DOHH2 (cell line): ENCODE results near the gene PKM.

Experiments
- H3F3A ChIP-seq: fragments of 200-600 bp; sonication (generic), shearing (Covaris generic); 2 replicates; pipeline ENCODE4 v1.6.0; 2016; ENCODE audit warnings: antibody characterized with exemption, mild to moderate bottlenecking; ENCODE audit not compliant: control insufficient read depth, insufficient read depth
- H3K27ac ChIP-seq: fragments of 200-600 bp; sonication (generic); 2 replicates; pipeline ENCODE4 v1.5.1; 2014; ENCODE audit warnings: low read depth, mild to moderate bottlenecking, low read length, moderate library complexity
- H3K27me3 ChIP-seq: fragments of 200-600 bp; sonication (generic); 2 replicates; pipeline ENCODE4 v1.6.1; 2014; ENCODE audit warnings: mild to moderate bottlenecking, low read length, mixed read lengths; ENCODE audit not compliant: control insufficient read depth
- H3K36me3 ChIP-seq: fragments of 200-600 bp; sonication (generic); 2 replicates; pipeline ENCODE4 v1.6.1; 2014; ENCODE audit warnings: mild to moderate bottlenecking, low read length, moderate library complexity, mixed read lengths; ENCODE audit not compliant: control insufficient read depth
- H3K4me1 ChIP-seq: fragments of 200-600 bp; sonication (generic); 2 replicates; pipeline ENCODE4 v1.6.1; 2014; ENCODE audit warnings: mild to moderate bottlenecking, low read length, mixed read lengths; ENCODE audit not compliant: control insufficient read depth
- H3K4me2 ChIP-seq: fragments of 200-600 bp; sonication (generic); 2 replicates; pipeline ENCODE4 v1.6.0; 2014; ENCODE audit warnings: mild to moderate bottlenecking, low read length, moderate library complexity
- H3K4me3 ChIP-seq: fragments of 200-600 bp; sonication (generic); 2 replicates; pipeline ENCODE4 v1.5.1; 2014; ENCODE audit warnings: mild to moderate bottlenecking, low read length, mixed read lengths
- H3K79me2 ChIP-seq: fragments of 200-600 bp; sonication (generic); 2 replicates; pipeline ENCODE4 v1.6.1; 2014; ENCODE audit warnings: mild to moderate bottlenecking, low read length, mixed read lengths; ENCODE audit not compliant: control insufficient read depth
- H3K9me2 ChIP-seq: fragments of 200-600 bp; sonication (generic); replicated peaks from 2 replicates; pipeline ENCODE4 v1.6.1; 2014; ENCODE audit warnings: mild to moderate bottlenecking, low read length, mixed read lengths; ENCODE audit not compliant: control insufficient read depth
- H3K9me3 ChIP-seq: fragments of 200-600 bp; sonication (generic); 2 replicates; pipeline ENCODE4 v1.6.1; 2014; ENCODE audit warnings: antibody characterized with exemption, low read length, mixed read lengths; ENCODE audit not compliant: control insufficient read depth, insufficient read depth
- H4K20me1 ChIP-seq: fragments of 200-600 bp; sonication (generic); 2 replicates; pipeline ENCODE4 v1.6.0; 2014; ENCODE audit warnings: low read depth, mild to moderate bottlenecking, antibody characterized with exemption, low read length, moderate library complexity; ENCODE audit not compliant: control insufficient read depth, insufficient read depth
- EZH2phosphoT487 ChIP-seq: fragments of 200-600 bp; sonication (generic); IDR thresholded peaks from 2 replicates; pipeline ENCODE4 v1.6.1; 2017; ENCODE audit warnings: borderline replicate concordance, mild to moderate bottlenecking, antibody characterized with exemption, low read length, moderate library complexity, mixed read lengths
- TF ChIP-seq, protein P1 (sequence below): fragments of 200-600 bp; sonication (generic); IDR thresholded peaks from one replicate; pipeline ENCODE4 v1.5.1; 2014; ENCODE audit warnings: antibody characterized with exemption, mild to moderate bottlenecking, low read depth, low read length; ENCODE audit not compliant: poor library complexity, severe bottlenecking

PKM gene

DNA sequence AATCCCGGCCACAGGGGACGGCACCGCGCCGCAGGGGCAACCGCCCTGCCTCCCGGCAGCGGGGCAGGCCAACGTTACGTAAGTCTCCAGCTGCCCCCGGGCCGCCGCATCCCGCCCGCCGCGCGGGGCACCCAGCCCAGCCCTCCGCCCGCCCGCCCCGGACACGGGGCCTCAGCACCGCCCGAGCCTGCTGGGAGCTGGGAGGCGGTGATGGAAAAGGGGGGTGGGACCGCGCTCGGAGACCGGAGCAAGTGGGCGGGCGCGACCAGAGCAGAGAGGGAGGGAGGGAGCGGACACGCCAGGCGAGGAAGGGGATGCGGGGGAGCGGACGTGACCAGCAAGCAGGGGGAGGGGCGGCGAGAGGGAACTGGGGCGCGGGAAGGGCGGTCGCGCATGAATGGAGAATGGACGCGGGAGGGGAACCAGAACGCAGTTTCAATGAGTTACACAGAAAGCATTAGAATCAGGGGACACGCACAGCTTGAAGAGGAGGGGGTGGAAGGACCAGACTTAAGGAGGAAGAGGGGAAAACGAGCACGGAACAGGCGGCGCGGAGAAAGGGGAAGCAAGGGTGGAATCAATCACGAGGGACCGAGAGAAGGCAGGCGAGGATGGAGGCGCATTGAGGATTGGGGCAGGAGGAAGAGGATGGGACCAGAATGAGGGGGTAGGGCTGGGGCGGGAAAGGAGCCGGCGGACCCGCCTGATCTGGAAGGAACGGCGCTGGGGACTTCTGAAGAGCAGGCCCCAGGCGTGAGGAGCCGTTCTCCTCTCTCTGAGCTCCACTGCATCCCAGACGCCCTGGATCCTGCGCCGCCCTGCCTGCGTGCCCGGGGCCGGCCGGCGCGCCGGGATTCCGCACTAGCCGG is 559 bp downstream of the PKM start:
- Histone ChIP-seq H3K36me3 (peaks cover 48% of the 10 kb centered on the region), H3K27ac (peak overlapping the region; percentile 91), H3K4me1 (peaks cover 46% of the 10 kb centered on the region), H3K27me3 (no peaks in the 10 kb centered on the region), H3F3A (peaks cover 37% of the 10 kb centered on the region), H3K4me2 (peak overlapping the region; percentile 99), H4K20me1 (peaks cover 21% of the 10 kb centered on the region), H3K9me3 (no peaks in the 10 kb centered on the region), H3K9me2 (no peaks in the 10 kb centered on the region), H3K4me3 (peak overlapping the region; percentile 98), H3K79me2 (peaks cover 64% of the 10 kb centered on the region)
- TF ChIP-seq, protein P1, sequence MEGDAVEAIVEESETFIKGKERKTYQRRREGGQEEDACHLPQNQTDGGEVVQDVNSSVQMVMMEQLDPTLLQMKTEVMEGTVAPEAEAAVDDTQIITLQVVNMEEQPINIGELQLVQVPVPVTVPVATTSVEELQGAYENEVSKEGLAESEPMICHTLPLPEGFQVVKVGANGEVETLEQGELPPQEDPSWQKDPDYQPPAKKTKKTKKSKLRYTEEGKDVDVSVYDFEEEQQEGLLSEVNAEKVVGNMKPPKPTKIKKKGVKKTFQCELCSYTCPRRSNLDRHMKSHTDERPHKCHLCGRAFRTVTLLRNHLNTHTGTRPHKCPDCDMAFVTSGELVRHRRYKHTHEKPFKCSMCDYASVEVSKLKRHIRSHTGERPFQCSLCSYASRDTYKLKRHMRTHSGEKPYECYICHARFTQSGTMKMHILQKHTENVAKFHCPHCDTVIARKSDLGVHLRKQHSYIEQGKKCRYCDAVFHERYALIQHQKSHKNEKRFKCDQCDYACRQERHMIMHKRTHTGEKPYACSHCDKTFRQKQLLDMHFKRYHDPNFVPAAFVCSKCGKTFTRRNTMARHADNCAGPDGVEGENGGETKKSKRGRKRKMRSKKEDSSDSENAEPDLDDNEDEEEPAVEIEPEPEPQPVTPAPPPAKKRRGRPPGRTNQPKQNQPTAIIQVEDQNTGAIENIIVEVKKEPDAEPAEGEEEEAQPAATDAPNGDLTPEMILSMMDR: no peak
- no peak for TF ChIP-seq EZH2phosphoT487

DNA sequence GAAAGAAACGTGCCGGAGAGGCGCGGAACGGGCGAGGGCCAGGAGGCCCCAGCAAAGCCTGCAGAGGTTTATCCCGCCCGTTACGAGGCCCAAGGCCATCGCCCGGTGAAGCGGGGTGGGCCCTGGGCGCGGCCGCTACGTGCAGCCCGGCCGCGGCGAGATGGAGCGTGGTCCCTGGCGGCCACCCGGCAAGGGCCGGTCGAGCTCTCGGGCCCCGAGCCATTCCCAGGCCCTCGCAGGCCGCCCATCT is 1.1 kb downstream of the PKM start:
- Histone ChIP-seq H3K9me2 (no peaks in the 10 kb centered on the region), H4K20me1 (peaks cover 23% of the 10 kb centered on the region), H3K36me3 (peaks cover 51% of the 10 kb centered on the region), H3K4me1 (peaks cover 48% of the 10 kb centered on the region), H3K27me3 (no peaks in the 10 kb centered on the region), H3K9me3 (no peaks in the 10 kb centered on the region), H3K4me2 (peak overlapping the region; percentile 99), H3F3A (peaks cover 39% of the 10 kb centered on the region), H3K79me2 (peaks cover 69% of the 10 kb centered on the region), H3K4me3 (peak overlapping the region; percentile 98), H3K27ac (peak overlapping the region; percentile 91)
- TF ChIP-seq, protein P1: no peak
- no peak for TF ChIP-seq EZH2phosphoT487

GRCh38 chr15:72229076-72229946 is 1.7 kb downstream of the PKM start:
- Histone ChIP-seq H3K9me3 (no peaks in the 10 kb centered on the region), H4K20me1 (peaks cover 27% of the 10 kb centered on the region), H3K9me2 (no peaks in the 10 kb centered on the region), H3K27ac (peak overlapping the region; percentile 91), H3K27me3 (no peaks in the 10 kb centered on the region), H3K36me3 (peaks cover 55% of the 10 kb centered on the region), H3K4me3 (peak overlapping the region; percentile 98), H3F3A (peaks cover 39% of the 10 kb centered on the region), H3K4me1 (peaks cover 50% of the 10 kb centered on the region), H3K79me2 (peaks cover 74% of the 10 kb centered on the region), H3K4me2 (peak overlapping the region; percentile 99)
- TF ChIP-seq, protein P1: no peak
- no peak for TF ChIP-seq EZH2phosphoT487
